SW 1271 (cell line): ENCODE results near the gene VIT.

Experiments
- DNase-seq, 2 experiments: peaks; one replicate each; lab custom pipeline; 2025; lab: John Stamatoyannopoulos, UW

VIT gene

DNA sequence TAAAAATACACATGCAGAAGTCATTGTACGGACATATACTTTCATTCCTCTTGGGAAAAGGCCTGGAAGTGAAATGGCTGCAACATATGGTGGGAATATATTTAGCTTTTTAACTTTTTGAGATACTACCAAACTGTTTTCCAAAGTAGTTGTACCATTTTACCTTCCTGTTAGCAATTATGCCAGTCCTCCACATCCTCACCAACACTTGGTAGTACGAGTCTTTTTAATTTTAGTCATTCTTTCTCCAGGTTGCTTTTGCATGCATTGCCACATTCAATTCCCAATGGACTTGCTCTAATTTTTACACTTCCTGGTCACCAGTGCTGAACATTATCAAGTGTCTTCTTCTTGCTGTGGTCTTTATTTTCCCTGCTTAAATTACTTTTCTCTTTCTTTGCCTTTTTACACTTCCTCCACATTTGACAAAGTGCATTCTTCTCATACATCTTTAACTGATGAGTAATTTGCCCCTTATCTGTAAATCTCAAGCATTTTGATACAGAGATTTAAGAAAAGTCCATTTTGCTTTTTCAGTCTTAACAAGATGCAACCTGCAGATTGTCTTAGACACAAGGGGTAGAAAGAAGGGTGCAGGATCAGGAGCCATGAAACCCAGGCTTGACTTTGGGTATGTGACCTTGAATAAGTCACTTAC lies 14.5 kb downstream of the VIT start:
- no peak for DNase-seq

DNA sequence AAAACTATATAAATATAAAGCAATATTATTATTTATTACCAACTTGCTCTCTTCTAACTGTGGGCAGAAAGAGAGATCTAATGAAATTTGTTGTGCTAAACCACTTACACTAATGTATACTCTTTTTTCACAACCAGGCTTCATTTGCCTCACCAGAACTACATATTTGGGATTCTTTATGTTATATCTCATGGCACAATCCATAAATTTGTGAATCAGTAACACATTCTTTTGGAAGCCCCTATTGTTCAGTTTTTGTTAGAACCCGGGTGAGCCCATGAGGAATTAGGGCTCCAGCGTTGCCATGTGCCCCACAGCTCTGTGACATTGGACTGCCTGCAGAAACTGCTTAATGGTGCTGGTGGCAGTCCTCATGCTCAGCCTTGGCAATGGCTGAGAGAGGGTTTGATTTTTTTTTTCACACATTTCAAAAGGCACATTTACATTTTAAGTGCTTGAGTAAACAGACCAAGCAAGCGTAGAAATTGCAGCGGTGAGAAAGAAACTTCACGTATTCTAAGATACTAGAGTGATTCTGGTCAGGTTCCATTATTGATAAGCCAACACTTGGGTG lies 15.3 kb downstream of the VIT start:
- DNase-seq = no peak

DNA sequence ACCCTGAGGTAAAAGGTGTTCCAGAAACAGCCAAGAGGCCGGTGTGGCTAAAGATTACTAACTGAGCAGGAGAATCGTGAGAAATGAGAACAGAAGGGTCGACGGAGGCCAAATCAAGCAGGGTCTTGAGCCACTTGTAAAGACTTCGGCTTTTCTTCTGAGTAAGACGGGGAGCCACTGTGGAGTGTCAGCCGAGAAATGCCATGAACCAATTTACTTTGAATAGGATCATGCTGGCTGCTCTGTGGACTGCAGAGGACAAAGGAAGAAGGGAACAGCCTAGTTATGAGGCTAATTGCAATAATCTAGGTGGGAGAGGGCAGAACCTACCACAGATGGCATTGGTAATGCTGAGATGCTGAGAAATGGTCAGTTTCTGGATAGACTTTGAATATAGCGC lies 16.8 kb downstream of the VIT start:
- no peak for DNase-seq

DNA sequence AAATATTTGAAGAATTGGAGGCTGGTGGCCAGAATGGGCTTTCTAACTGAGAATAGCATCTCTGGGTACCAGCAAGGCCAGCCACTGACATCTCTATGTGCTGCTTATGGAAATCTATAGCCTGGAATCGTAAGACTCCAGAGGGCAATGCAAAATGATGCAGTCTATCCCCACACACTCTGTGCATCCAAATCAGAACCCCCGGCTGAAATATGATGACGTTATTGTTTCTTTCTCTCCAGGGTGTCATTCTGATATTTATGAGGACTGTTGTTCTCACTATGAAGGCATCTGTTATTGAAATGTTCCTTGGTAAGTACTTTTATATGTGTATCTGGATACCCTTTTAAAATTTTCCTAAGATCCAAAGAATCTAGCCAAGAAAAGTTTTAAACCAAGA lies 19.6 kb downstream of the VIT start:
- DNase-seq = no peak

DNA sequence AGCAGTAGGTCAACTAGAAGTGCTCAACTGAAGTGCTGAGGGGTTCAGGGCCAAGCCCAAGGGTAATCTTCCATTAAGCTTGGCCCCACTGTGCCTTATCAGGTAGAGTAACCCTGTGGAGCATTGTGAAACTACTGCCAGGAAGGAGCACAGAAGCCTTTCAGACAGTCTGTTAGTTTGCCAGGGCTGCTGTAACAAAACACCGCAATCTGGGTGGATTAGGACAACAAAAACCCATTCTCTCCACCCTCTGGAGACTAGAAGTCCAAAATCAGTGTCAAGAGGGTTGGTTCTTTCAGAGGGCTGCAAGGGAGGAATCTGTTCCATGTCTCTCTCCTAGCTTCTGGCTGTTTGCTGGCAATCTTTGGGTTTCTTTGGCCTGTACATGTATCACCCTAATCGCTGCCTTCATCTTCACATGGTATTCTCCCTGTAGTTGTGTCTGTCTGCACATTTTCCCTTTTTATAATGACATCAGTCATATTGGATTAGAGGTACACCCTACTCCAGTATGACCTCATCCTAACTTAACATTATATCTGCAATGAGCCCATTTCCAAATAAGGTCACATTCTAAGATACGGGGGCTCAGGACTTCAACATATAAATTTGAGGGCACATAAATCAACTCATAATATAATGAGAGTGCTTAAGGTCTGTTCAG lies 21.2 kb downstream of the VIT start:
- no peak for DNase-seq

DNA sequence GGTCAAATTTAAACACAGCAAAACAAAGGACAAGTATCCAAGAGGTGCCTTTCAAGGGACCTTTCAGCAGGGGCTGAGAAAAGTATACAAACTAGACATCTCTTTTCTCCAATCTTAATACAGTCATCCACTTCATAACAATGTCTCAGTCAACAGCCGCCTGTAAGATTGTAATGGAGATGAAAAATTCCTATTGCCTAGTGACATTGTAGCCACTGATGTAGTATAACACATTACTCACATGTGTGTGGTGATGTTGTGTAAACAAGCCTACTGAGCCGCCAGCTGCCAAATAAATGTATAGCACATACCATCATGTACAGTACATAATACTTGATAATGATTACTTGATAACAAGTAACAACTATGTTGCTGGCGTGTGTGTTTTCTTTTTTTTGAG lies 31.0 kb downstream of the VIT start:
- no peak for DNase-seq

DNA sequence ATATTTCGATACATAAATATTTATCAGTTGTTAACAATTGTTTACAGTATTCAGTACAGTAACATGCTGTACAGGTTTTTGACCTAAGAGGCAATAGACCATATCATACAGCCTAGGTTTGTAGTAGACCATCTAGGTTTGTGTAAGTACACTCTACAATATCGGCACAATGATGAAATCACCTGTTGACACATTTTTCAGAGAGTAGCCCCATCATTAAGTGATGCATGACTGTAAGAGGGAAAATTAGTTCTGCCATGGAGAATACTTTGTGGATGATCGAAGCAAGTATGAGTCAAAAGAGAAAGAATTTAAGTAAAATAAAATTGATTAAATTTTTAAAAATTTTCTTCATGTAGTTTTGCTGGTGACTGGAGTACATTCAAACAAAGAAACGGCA lies 32.6 kb downstream of the VIT start:
- DNase-seq = no peak

DNA sequence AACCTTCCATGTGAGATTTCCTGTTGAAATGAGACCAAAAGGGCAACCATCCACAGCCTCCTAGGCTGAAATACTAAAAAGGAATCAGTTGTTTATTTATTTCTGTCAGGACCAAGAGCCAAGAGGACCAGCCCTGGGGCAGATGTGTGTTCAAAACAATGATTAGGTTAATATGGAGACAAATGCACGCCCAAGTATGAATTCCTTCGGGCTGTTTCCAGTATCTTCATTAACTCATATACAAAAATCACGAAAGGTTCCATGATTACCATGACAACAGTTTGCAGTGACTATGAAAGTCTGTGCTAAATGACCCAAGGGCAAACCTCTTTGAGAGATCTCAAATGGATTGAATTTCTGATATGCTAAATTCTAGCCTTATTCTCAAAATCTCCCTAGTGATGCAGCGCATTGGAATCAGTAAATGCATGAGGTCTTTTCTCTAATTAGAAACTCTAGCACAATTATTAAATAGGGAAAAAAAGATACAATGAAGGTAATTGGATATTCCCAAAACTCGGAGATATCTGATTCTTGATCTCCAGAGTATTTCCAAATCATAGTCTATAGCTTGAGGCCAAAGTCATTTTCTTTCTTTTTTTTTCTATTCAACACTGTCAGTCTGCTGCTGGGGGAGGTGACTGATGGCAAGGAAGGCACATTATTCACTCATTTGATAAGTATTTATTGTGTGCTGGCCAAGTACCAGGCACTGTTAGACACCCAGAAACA lies 35.6 kb downstream of the VIT start:
- DNase-seq = no peak

DNA sequence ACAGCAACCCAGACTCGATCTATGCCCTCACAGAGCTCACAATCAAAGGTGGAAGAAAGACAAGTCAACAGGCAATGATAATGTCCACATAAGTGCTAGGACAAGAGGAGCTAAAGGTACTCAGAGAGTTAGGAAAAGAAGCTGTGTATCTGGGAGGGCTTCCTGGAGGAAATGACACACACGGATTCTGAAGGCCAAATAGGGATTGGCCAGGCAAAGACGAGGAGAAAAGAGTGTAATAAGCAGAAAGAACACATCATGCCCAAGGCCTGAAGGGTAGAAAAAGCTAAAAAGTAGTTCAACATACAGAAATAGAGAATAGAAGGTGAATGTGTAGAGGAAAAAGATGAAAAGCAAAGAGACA lies 36.1 kb downstream of the VIT start:
- DNase-seq = no peak

DNA sequence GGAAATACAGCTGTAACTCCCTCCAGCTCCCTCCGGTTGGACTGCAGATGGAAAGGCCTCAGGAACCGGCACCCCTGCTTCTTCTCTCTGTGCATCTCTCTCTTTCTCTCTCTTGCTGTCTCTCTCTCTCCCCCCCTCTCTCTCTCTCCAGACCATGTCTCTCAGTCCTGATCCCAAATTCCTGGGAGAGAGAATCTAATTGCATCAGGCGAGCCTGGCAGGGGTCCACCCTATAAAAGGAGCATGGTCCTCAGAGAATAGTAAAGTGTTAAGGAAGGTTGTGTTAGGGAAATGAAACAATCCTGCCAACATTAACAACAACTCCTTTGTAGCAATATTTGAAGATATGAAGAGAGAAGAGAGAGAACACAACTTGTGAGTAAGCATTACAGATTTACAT lies 36.7 kb downstream of the VIT start:
- DNase-seq = no peak

DNA sequence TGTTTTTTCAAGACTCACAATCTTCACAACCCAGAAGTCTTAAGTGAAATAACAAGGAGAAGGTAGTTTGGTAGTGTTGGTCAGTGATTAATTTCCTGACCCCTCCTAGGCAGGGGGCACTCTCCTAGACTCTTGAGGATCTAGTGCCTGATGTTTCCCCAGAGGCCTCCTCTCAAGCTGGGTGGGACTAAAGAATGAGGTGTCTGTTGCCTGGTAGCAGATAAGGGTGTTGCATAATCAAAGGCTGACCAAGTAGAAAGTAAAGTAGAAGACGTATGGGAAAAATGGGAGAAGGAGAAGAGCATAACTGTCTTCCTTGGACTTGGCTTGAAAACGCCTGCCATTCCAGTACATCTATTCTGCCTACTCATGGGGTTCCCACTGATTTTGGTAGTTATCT lies 37.8 kb downstream of the VIT start:
- no peak for DNase-seq

DNA sequence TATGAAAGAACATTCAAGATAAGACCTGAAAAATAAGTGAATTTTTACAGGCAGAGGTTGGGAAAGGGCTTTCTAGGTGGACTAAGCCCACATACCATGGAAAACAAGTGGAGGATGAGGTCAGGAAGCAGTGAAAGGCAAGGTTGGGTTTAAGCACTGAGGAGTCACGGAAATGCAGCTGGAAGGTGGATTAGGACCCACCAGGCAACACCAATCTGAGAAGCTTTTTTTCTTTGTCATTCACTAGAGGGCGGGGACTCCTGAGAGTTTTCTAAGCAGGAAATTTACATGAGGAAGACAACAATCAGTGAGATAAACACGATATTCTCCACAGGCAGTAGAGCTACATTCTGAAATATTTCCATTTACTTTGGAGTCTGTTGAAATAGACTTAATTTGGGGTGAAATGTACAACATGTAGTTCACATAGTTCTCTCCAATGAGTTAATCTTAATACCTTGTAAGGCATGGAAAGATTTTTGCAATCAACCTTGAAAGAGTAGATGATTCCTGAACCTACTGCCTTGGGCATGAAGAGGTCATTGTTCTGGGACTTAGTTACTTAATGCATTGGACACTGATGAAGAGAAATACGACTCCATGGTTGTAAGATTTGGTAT lies 40.7 kb downstream of the VIT start:
- DNase-seq = no peak

DNA sequence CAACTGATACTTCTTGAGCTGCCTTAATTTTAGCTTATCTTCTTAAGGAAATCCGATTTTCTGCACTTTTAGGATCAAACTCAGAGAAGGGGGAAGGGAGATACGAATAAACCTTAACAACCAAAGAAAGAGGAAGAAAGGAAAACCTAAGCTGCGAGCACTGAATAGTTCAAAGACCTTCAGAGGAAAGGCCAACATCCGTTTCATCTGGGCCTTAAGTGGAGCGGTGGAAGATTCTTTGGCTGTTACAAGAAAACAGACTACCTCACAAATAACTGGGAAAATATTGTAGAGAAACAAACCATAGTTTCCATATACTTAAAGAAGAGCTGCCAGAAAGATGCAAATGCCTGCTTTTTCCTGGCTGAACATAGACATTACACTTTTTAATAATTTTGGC lies 43.6 kb downstream of the VIT start:
- DNase-seq = no peak

DNA sequence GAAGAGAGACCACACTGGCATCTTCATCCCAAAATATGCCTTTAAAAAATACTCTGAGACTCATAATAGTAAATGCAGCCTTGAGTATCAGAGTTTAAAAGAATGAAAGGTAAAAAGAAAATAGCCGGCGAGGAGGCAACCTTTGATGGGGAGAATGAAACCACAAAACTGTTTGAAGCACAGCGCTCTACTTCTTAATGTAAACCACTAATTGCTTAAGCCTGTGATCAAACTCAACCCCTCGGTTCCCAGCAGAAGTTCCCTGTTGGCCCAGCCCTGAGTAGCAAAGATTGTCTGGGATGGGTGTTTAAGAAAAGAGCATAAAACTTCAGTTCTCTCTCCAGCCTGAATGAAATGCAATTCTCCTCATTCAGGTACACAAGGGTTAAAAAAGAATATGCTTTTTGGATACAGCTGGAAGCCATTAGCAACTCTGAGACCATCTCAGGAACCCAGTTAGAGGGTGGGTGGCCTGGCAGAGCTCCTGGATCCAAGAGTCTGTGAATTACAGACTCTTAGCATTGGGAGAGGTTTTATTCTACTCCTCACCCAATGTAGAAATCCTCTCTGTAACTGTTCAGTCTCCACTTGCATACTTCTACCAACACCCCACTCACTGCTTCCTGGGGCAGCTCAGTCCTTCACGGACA lies 44.8 kb downstream of the VIT start:
- no peak for DNase-seq

DNA sequence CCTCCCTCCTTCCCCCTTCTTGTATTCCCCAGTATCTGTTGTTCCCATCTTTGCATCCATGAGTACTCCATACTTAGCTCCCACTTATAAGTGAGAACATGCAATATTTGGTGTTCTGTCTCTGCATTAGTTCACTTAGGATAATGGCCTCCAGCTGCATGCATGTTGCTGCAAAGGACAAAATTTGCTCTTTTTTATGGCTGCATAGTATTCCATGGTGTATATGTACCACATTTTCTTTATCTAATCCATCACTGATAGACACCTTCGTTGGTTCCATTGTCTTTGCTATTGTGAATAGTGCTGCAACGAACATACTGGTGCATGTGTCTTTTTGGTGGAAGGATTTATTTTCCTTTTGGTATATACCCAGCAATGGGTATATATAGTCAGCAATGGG lies 47.4 kb downstream of the VIT start:
- DNase-seq = no peak

DNA sequence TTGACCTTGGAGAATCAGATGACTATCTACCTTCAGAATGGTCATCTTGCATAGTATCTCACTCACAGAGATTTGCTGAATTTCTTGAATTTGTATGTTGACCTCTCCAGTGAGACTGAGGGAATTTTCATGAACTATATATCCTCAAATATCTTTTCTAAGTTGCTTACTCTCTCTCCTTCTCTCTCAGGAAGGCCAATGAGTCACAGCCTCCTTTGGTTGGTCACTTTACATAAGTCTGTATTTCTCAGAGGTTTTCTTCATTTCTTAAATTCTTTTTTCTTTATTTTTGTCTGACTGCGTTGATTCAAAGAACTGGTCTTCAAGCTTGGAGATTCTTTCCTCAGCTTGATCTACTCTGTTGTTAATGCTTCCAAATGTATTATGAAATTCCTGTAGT lies 51.7 kb downstream of the VIT start:
- DNase-seq = no peak

DNA sequence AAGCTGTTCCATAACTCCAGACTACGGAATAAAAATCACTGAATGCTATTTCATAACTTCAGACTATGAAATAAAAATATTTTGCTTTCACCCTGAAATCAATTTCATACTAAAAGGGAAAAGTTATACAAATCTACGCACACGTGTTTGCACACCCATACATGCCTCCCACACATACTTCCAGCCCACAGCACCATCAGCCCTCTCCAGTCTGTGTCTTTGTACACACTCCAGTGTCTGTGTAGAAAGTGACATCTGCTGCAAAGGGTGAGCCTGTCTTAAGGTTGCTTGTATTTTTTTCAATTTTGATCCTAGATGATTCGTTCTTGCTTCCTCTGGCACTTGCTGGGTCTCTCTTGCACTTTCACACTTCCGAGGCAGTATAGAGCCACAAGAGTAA lies 53.6 kb downstream of the VIT start:
- DNase-seq = no peak

DNA sequence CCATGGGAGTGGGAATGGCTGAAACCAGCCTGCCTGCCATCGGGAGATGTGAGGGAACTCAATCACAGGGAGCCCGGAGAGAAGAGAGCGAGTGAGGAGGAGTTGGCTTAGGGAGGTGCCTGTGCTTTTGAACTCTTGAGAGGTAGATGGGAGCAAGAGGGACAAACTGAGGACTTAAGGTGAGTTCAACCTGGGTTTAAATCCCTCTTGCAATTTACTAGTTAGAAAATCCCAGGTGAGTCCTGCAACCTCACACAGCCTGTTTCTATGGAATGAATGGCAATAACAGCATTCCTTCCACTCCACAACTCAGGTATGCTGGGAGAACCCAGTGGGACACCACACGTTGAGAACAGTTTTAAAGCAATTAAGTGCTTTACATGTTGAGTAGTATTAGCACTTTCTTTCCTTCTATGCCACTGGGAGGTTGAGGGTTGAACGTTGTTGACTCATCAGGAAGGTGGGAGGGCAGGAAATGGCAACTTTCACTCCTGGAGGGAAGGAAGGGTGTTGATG lies 57.3 kb downstream of the VIT start:
- no peak for DNase-seq

DNA sequence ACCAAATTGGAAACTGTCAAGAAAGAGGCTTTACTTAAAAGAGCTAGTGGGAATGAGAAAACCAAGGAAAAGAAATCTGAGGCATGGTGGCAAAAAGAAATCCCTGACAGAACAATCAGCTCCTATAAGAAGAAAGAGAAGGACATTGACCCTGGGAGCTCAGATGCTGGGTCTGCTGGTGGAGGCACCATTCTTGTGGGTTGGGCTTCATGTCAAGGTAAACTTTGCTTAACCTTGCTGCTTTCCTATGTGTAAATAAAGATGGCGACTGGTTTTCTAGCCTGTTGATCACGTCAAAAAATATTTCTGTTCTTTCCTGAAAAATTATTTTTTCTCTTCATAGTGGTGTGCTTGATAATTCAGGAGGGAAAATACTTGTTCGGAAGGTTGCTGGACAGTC lies 58.1 kb downstream of the VIT start:
- no peak for DNase-seq

DNA sequence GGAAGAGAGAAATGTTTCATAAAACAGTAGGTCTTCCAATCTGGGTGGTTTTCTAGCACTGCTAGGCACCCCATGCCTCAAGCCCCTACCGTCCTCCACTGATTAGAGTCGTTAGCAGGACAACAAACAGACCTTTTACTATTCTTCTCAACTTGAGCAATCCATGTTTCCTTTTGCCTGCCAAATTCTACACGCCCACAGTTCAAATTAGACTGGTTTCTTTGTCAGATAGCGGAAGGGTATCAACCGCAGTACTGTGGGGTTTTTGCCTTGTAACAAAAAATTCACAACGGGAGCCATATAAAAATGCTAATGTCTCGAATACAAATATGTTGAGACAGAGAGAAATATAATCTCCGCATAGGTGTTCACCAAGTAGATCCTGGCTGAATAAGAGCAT lies 59.9 kb downstream of the VIT start:
- no peak for DNase-seq

DNA sequence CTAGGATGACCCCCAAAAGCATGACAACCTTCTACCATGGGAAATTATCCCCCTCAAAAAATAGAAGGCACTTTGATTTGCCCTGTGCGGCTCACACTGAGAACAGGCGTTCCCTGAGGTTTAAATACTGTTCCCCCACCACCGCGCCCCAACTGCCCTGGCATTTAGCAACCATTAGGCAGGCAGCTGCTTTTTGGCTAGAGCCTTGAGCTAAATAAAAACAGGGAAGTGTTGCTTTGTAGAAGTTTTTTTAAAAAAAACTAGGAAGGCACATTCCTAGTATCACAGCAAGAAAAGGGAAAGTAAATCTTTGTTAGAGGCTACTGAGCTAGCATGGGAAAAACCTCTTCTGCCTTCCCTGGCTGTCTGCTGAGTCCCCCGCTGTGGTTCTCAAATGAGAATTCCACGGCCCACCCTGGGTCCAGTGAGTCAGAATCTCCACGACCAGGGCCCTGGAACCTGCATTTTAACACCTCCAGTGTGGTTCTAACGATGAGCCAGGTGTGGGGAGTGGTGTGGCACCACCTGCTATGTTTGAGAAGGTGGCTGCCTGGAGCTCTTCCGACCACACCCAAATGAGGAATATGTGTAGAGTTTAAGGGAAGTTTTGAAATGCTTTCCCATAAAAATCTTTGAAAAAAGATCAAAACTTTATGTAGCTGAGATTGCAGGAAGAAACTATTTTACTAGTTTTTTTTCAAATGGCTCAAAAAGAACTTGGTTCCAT lies 66.4 kb downstream of the VIT start:
- no peak for DNase-seq
